ENCODE results near the gene SIT1. TPM values are rescaled to one million over a fixed set of nuclear protein-coding genes. Genes with fewer than 3 reads are reported as not detected.
"Not testable (repeated sequence)": the region's sequence is repeated elsewhere in the genome, so short reads cannot be mapped to it uniquely, and the experiment has no call there.

SIT1 gene
- total and polyA plus RNA-seq, 4 donors = 0.87 to 3.8 (median 1.4) TPM

GRCh38 chr9:35639631-35640030 is 11.1 kb downstream of the SIT1 start:
- Histone ChIP-seq H3K27ac (ENCODE audit: low read depth in 1 of 2, low read length in 1 of 2) (no peak overlapping the region), H3K36me3 (ENCODE audit: control insufficient read depth in 4 of 4, insufficient read depth in 4 of 4, low read length in 4 of 4) (no peaks in the 10 kb centered on the region), H3K4me1 (ENCODE audit: control insufficient read depth in 5 of 5, insufficient read depth in 5 of 5, low read length in 5 of 5) (peaks cover 0 to 5% (median 0%) of the 10 kb centered on the region in 5 donors), H3K4me3 (no peak overlapping the region), H3K27me3 (ENCODE audit: control insufficient read depth in 3 of 3, insufficient read depth in 3 of 3, low read length in 2 of 3) (no peaks in the 10 kb centered on the region), H3K9me3 (ENCODE audit: control insufficient read depth in 4 of 4, insufficient read depth in 3 of 4, low read length in 3 of 4) (no peaks in the 10 kb centered on the region), H3K9ac (ENCODE audit: insufficient read depth in 1 of 2, low read length in 2 of 2) (no peak overlapping the region)
- ATAC-seq (ENCODE audit: insufficient read depth, low FRiP score) (no peak), DNase-seq (no peak)
- no peak for TF ChIP-seq CTCF (IDR thresholded peaks at IDR 0.05; ENCODE audit: control extremely low read depth, extremely low read depth)
- 69 to 82% methylated on average over 1 of the region's 1 CpG for WGBS, 2 donors

- H3K27ac ChIP-seq (ENCODE audit: low read depth in 1 of 2, low read length in 1 of 2); ATAC-seq (ENCODE audit: insufficient read depth, low FRiP score); H3K27me3 ChIP-seq (ENCODE audit: control insufficient read depth in 3 of 3, insufficient read depth in 3 of 3, low read length in 2 of 3); DNase-seq; H3K9me3 ChIP-seq (ENCODE audit: control insufficient read depth in 4 of 4, insufficient read depth in 3 of 4, low read length in 3 of 4); H3K36me3 ChIP-seq (ENCODE audit: control insufficient read depth in 4 of 4, insufficient read depth in 4 of 4, low read length in 4 of 4); H3K4me1 ChIP-seq (ENCODE audit: control insufficient read depth in 5 of 5, insufficient read depth in 5 of 5, low read length in 5 of 5); H3K4me3 ChIP-seq; H3K9ac ChIP-seq (ENCODE audit: insufficient read depth in 1 of 2, low read length in 2 of 2): not testable (repeated sequence)
- 55 to 60% methylated on average over 1 of the region's 1 CpG for WGBS, 2 donors
Measured at GRCh38 chr9:35639225-35639624, 11.5 kb downstream of the SIT1 start.

GRCh38 chr9:35638751-35639150 is 12.0 kb downstream of the SIT1 start:
- H3K27me3 ChIP-seq (ENCODE audit: control insufficient read depth in 3 of 3, insufficient read depth in 3 of 3, low read length in 2 of 3); H3K4me3 ChIP-seq; H3K9me3 ChIP-seq (ENCODE audit: control insufficient read depth in 4 of 4, insufficient read depth in 3 of 4, low read length in 3 of 4); H3K27ac ChIP-seq (ENCODE audit: low read depth in 1 of 2, low read length in 1 of 2); H3K9ac ChIP-seq (ENCODE audit: insufficient read depth in 1 of 2, low read length in 2 of 2); ATAC-seq (ENCODE audit: insufficient read depth, low FRiP score); H3K36me3 ChIP-seq (ENCODE audit: control insufficient read depth in 4 of 4, insufficient read depth in 4 of 4, low read length in 4 of 4); DNase-seq; H3K4me1 ChIP-seq (ENCODE audit: control insufficient read depth in 5 of 5, insufficient read depth in 5 of 5, low read length in 5 of 5): not testable (repeated sequence)
- 49 to 60% methylated on average over 7 of the region's 8 CpGs for WGBS, 2 donors

GRCh38 chr9:35637427-35637955 is 13.2 kb downstream of the SIT1 start:
- DNase-seq; H3K27me3 ChIP-seq (ENCODE audit: control insufficient read depth in 3 of 3, insufficient read depth in 3 of 3, low read length in 2 of 3); H3K36me3 ChIP-seq (ENCODE audit: control insufficient read depth in 4 of 4, insufficient read depth in 4 of 4, low read length in 4 of 4); H3K4me1 ChIP-seq (ENCODE audit: control insufficient read depth in 5 of 5, insufficient read depth in 5 of 5, low read length in 5 of 5); H3K27ac ChIP-seq (ENCODE audit: low read depth in 1 of 2, low read length in 1 of 2); H3K4me3 ChIP-seq; ATAC-seq (ENCODE audit: insufficient read depth, low FRiP score); H3K9ac ChIP-seq (ENCODE audit: insufficient read depth in 1 of 2, low read length in 2 of 2); H3K9me3 ChIP-seq (ENCODE audit: control insufficient read depth in 4 of 4, insufficient read depth in 3 of 4, low read length in 3 of 4): not testable (repeated sequence)
- 97% methylated on average over 9 of the region's 9 CpGs for WGBS, 2 donors

- not testable (repeated sequence) for H3K9me3 ChIP-seq (ENCODE audit: control insufficient read depth in 4 of 4, insufficient read depth in 3 of 4, low read length in 3 of 4); H3K36me3 ChIP-seq (ENCODE audit: control insufficient read depth in 4 of 4, insufficient read depth in 4 of 4, low read length in 4 of 4); H3K27me3 ChIP-seq (ENCODE audit: control insufficient read depth in 3 of 3, insufficient read depth in 3 of 3, low read length in 2 of 3); DNase-seq; H3K27ac ChIP-seq (ENCODE audit: low read depth in 1 of 2, low read length in 1 of 2); H3K4me3 ChIP-seq; H3K4me1 ChIP-seq (ENCODE audit: control insufficient read depth in 5 of 5, insufficient read depth in 5 of 5, low read length in 5 of 5); ATAC-seq (ENCODE audit: insufficient read depth, low FRiP score); H3K9ac ChIP-seq (ENCODE audit: insufficient read depth in 1 of 2, low read length in 2 of 2)
- WGBS, 2 donors = 96 to 97% methylated on average over 6 of the region's 6 CpGs
Measured at GRCh38 chr9:35636877-35637246, 13.9 kb downstream of the SIT1 start.

All from lung (tissue), 12 donors.